ENCODE measurements around the gene F8A2.
"Not testable (repeated sequence)": the region's sequence is repeated elsewhere in the genome, so short reads cannot be mapped to it uniquely, and the experiment has no call there.

Gene F8A2

DNA sequence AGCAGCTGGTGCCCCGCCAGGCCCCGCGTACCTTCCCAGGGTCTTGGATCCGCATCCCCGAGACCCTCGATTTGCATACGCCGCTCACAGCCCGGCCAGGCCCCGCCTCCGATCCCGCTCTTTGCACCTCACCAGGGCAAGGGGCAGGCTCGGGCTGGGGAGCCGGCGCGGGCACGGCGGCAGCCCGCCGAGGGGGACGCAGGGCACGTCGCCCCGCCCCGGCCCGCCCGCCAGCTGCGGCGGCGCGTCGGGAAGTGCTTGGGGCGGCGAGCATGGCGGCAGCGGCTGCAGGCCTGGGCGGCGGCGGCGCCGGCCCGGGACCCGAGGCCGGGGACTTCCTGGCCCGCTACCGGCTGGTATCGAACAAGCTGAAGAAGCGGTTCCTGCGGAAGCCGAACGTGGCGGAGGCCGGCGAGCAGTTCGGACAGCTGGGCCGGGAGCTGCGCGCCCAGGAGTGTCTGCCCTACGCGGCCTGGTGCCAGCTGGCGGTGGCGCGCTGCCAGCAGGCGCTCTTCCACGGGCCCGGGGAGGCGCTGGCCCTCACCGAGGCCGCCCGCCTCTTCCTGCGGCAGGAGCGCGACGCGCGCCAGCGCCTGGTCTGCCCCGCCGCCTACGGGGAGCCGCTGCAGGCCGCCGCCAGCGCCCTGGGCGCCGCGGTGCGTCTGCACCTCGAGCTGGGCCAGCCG lies at the start of gene F8A2:
TSS of gene F8A2 (plus strand) at position 253 of the 686 bp plus-strand sequence. CDS start at position 273, 20 bp downstream.
- DNase-seq: not testable (repeated sequence)

DNA sequence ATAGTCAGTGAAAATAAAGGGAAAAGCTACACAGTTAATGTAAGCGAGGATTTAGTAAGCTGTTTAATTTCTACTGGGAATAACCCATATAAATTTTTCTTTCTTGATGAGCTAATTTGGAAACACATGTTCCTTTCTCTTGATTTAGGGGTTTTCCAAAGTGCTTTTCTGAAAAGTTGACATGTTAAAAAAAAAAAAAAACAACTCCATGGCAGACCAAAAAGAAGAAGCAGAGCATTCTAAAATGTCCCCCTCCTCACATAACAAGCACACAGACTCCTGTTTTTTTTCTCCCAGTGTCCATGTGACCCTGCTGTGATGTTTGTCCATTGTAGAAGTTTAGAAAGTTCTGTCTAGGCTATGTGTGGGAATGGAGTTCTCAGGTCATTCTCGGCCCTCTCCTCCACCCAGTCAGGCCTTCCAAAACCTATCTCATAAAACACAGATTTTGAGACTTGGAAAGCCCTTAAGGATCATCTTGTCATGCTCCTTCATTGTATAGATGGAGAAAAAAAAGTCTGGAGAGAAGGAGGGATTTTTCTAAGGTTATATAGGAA lies 48.3 kb upstream of the F8A2 start:
- no peak for DNase-seq

DNA sequence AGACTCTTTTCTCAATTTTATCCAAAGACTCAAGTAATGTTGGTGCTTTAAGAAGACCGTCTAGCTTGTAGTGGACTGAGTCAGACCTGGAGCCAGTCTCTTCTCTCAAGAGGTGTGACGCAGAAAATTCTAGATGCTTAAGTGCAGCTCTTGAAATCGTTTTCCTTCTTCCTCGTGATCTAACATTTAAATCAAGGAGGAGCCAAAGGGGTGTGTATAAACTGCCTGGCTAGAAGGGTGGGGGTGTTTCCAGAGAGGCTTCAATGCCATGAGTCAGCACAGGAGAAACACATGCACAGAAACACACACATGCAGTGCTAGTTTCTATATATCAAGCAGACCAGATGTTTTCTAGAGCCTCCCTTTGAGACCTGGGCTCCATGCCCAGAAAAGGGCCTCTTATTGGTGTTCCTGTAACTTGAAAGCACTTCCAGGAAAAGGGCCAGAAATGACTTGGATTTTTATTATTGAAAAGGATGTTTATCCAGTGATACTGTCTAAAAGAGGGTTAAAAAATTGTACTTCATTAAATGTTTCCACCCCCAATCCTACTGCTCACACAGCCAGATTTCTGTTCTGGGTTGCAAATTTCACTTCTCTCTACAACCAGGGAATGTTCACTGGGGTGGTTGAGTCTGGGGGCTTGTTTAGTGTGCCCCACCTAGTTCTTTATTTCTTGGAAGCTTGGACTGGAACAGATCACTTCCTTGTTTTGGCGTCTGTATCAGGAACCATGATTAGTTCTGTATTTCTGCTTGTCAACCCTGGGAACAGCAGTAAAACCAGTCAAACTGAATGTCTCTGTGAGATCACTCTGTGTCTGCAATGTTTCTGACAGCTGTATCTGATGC lies 47.2 kb upstream of the F8A2 start, which contains the start of gene CLIC2:
TSS of gene CLIC2 (minus strand) at position 129 of the 851 bp plus-strand sequence. CDS start 187 bp downstream, outside the sequence.
- peak; percentile 1 for DNase-seq

DNA sequence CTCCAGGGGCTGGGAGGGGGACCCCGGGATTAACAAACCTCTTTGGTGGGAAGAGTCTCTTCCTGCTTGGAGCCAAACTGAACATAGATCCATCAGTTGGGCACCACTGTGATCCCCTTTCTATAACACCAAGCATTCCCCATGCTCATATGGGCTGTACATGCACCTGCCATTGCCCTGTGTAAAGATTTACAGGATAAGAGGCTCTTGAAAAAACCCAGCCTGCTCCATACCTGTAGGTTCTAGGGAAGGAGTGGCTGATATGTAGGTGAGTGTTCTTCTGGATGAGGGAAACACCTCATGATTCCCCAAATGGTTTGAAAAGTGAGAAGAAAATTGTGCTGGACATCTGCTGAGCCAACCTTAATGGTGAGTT lies 46.6 kb upstream of the F8A2 start:
- not testable (repeated sequence) for DNase-seq

DNA sequence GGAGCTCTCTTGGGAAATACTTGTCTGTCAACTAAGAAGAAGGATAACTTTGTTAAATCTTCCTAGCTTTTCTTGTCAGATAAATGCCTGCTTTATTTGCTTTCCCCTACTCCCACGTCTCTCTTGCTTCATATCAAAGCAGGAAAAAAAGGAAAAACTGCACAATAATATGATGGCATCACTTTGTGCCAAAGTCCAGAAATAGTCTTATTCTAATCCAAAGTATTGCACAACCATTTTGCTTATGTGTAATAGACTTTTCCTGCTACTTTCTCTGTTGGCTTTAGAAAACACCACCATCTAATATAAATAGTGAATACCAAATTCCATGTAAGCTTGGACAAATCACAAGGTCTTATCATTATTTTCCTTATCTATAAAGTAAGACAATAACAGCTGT lies 36.2 kb upstream of the F8A2 start:
- DNase-seq: not testable (repeated sequence)

DNA sequence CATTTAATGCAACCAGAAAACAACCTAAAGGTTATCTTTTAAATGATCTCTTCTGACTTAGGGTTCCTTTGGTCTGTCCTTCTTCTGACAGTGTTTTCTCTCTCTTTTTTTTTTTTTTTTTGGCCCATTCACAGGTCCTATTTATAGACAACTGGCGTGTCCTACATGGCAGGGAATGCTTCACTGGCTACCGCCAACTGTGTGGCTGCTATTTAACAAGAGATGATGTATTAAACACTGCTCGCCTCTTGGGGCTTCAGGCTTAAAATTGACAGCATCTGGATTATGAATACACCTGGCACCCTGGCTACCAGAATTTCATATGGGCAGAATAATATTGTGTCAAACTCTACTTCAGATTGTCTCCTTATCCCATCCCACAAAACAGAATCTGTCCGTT lies 32.4 kb upstream of the F8A2 start:
- DNase-seq: not testable (repeated sequence)

DNA sequence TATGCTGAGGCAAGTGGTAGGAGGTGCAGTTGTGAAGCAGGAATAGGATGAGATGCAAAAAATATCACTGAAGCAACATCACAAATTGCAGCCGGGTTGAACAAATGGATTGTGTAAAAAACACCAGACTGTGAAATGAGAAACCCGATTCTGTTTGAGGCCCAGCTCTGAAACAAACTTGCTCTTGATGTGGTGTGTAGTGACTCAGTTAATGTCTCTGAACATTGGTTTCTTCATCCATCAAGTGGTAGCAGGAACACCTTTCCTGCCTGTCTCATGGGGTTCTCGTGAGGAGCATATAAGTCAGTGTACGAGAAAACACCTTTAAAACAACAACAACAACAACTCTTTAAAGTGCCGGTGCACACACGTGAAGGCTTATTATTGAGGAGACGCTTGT lies 18.2 kb upstream of the F8A2 start:
- DNase-seq: not testable (repeated sequence)

DNA sequence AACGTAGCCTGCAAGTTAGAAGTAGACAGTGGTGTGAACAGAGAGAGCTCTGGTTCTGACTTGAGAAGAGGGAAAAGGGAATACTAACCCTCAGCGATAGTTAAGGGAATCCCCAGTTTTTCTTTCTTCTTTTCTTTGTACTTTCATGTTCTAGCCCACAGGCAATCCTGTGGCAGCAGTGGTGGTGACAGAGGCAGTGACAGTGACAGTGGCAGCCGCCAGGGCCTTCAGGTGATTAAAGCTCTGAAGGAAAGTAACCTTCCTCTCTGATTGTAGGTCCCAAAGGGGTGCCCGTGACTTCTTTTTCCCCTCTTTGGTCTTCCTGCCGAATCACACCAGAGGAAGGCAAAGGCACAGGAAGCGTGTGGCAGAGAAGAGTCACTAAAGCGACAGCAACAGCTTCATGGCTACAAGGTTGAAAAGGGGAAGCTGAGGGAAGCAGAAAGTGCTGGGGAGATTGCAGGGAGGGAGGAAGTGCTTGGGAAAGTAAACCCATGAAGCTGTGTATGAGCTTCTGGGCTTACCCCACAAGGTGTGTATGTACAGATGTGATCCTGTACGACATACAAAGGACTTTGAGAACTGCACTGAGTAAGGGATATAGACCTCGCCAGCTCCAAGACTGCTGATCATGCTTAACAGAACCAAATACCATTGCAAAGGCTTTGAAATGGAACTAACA lies 8.0 kb upstream of the F8A2 start:
- not testable (repeated sequence) for DNase-seq

DNA sequence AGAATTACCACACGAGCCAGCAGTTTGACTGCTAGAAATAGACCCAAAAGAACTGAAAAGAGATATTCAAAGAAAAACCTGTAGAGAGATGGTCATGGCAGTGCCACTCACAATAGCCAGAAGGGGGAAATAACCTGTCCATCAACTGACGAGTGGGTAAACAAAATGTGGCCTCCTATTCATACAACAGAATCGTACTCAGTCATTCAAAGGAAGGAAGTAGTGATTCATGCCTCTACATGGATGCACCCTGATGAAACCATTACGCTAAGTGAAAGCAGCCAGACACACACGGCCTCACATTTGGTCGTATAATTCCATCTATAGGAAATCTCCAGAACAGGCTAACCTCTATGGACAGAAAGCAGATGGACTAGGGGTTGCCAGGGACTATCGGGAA lies 2.1 kb upstream of the F8A2 start:
- DNase-seq: not testable (repeated sequence)

DNA sequence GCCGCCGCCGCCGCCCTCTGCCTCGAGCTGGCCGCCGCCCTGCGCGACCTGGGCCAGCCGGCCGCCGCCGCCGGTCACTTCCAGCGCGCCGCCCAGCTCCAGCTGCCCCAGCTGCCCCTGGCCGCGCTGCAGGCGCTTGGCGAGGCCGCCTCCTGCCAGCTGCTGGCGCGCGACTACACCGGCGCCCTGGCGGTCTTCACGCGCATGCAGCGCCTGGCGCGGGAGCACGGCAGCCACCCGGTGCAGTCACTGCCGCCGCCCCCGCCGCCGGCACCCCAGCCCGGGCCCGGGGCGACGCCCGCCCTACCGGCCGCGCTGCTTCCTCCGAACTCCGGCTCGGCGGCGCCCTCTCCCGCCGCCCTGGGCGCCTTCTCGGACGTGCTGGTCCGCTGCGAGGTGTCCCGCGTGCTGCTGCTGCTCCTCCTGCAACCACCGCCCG lies 653 bp downstream of the F8A2 start:
- not testable (repeated sequence) for DNase-seq

DNA sequence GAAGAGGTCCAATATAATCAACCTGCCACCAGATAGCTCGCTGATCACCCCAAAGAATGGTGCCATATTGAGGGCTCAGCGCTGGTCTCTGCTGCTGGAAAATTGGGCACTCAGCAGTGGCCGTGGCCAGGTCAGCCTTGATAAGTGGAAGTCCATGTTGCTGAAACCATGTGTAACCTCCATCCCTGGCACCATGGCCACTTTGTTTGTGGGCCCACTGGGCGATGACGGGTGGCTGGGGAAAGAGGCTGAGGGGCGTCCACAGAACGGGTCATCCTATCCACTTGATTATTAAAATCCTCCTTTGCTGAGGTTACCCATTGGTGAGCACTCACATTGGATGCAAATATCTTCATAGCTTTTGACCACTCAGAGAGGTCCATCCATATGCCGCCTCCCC lies 7.7 kb downstream of the F8A2 start:
- DNase-seq: no peak

DNA sequence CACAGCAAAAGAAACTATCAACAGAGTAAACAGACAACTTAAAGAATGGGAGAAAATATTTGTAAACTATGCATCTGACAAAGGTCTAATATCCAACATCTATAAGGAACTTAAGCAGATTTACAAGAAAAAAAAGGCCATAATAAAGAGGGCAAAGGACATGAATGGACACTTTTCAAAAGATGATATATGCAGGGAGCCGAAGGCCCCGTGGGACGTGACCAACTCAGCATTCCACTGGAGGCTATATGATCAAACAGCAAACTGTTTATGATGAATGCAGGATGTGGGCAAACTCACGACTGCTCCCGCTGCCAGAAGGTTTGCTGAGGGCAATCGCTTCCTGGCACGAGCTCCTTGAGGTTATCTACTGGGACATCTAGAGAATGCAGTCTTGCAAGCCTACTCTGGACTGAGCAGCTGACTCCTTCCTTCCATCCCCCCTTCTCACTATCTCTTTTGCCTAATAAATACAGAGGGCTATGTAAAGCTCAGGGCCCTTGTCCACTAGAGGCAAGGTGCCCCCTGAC lies 12.9 kb downstream of the F8A2 start:
- DNase-seq: peak; percentile 4

DNA sequence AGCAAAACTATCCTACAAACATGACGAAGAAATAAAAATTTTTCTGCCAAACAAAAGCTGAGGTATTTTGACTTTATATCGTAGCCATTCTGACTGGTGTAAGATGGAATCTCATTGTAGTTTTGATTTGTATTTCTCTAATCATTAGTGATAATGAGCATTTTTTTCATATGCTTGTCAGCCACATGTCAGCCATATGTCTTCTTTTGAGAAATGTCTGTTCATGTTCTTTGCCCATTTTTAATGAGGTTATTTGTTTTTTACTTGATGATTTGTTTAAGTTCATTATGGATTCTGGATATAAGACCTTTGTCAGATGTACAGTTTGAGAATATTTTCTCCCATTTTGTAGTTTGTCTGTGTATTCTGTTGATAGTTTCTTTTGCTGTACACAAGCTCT lies 24.5 kb downstream of the F8A2 start:
- DNase-seq: no peak

DNA sequence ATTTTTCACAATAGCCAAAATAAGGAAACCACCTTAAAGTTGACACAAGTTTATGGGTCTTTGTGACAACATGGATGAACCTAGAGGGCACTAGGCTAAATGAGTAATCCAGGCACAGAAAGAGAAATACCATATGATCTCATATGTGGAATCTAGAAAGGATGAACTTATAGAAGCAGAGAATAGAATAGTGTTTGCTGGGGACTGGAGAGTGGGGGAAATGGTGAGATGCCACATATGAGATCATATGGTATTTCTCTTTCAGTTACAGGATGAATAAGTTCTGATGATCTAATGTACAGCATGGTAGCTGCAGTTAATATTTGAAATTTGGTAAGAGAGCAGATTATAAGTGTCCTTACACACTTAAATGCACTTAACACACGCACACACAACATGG lies 35.9 kb downstream of the F8A2 start:
- no peak for DNase-seq
